T1000 (cell line): Measurements from ENCODE around the gene PTPN1.
"Not testable (repeated sequence)": the region's sequence is repeated elsewhere in the genome, so short reads cannot be mapped to it uniquely, and the experiment has no call there.

ENCODE experiments used
- DNase-seq: peaks from one replicate; lab custom pipeline; 2025; ENCODE audit warnings: mixed read lengths; lab: John Stamatoyannopoulos, UW

PTPN1 gene

GRCh38 chr20:50509923-50510705 is at the start of gene PTPN1:
Gene PTPN1, plus strand, starts transcription at chr20:50510383. Its CDS starts 145 bp downstream, at chr20:50510528.
- peak; percentile 100 for DNase-seq

GRCh38 chr20:50460608-50461267 is 49.4 kb upstream of the PTPN1 start:
- DNase-seq = peak; percentile 92

- no peak for DNase-seq
Observed at GRCh38 chr20:50462093-50462690, 48.0 kb upstream of the PTPN1 start.

GRCh38 chr20:50464026-50464724 is 46.0 kb upstream of the PTPN1 start:
- peak; percentile 77 for DNase-seq

- DNase-seq = no peak
Observed at GRCh38 chr20:50464725-50465650, 45.2 kb upstream of the PTPN1 start.

- no peak for DNase-seq
Observed at GRCh38 chr20:50467174-50467573, 43.0 kb upstream of the PTPN1 start.

- no peak for DNase-seq
Observed at GRCh38 chr20:50467718-50468356, 42.3 kb upstream of the PTPN1 start.

- DNase-seq = no peak
Observed at GRCh38 chr20:50468378-50468798, 41.8 kb upstream of the PTPN1 start.

GRCh38 chr20:50469176-50469723 is 40.9 kb upstream of the PTPN1 start:
- DNase-seq = no peak

- no peak for DNase-seq
Observed at GRCh38 chr20:50469796-50470195, 40.4 kb upstream of the PTPN1 start.

GRCh38 chr20:50470264-50470858 is 39.8 kb upstream of the PTPN1 start:
- no peak for DNase-seq

GRCh38 chr20:50471231-50471630 is 39.0 kb upstream of the PTPN1 start:
- DNase-seq = no peak

GRCh38 chr20:50472693-50473664 is 37.2 kb upstream of the PTPN1 start:
- DNase-seq = no peak

- not testable (repeated sequence) for DNase-seq
Observed at GRCh38 chr20:50474356-50474755, 35.8 kb upstream of the PTPN1 start.

GRCh38 chr20:50475681-50476292 is 34.4 kb upstream of the PTPN1 start:
- DNase-seq = no peak

- no peak for DNase-seq
Observed at GRCh38 chr20:50477239-50477872, 32.8 kb upstream of the PTPN1 start.

- no peak for DNase-seq
Observed at GRCh38 chr20:50478162-50478990, 31.8 kb upstream of the PTPN1 start.
